ENCODE results near the gene LTF. TPM values are rescaled to one million over a fixed set of nuclear protein-coding genes. Genes with fewer than 3 reads are reported as not detected.

LTF gene
- total RNA-seq, 2 experiments from 2014 or later = not detected

DNA sequence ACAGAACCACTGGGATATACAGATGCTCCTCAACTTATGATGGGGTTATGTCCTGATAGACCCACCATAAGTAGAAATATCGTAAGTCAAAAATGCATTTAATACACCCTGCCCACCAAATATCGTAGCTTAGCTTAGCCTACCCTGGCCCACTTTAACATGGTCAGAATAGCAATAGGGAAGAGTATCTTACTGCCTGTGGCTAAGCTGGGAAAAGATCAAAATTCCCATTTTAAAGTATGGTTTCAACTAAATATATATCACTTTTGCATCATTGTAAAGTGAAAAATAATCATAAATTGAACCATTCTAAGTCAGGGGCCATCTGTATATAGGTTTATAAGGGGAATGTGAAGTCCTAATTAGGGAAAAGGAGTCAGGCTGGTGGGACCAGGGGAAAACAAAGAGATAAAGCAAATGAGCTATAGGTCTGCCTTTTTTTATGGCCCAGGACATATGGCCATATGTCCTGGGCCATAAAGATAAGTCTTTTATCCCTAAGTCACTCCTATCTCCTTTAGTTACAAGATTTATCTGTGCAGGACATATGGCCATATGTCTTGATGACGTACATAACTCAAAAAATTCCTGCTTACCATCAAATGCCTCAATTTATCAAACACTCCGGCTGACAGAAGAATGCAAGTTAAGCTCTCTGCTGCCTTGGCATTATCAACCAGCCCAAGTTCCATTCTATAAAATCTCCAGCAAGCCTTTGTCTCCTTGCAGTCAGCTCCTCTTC lies 44.3 kb upstream of the LTF start:
- peaks cover 6% of the 10 kb centered on the region for H3K4me1 ChIP-seq (ENCODE audit: insufficient read depth, low read length, poor library complexity, severe bottlenecking)
- H3K9me2 ChIP-seq (ENCODE audit: insufficient read depth, low read length) = no peaks in the 10 kb centered on the region
- H3K9me3 ChIP-seq (ENCODE audit: low read length) = peaks cover 2% of the 10 kb centered on the region; the same call in 1 of the 2 replicates
- DNase-seq (ENCODE audit: low spot score) = no peak
- peak overlapping the region; percentile 40; the same call in 1 of the 2 replicates for H2AFZ ChIP-seq (ENCODE audit: low read length)
- POLR2A ChIA-PET = interaction anchor here (0.7 to 1.2 kb wide), 3 partner anchors 24 to 41 kb away, joined by 3 read pairs; no protein-coding TSS in a partner anchor
- no peak for TF ChIP-seq EZH2phosphoT487 (IDR thresholded peaks at IDR 0.05; ENCODE audit: borderline replicate concordance, low read depth, low read length)
- TF ChIP-seq, protein P1, sequence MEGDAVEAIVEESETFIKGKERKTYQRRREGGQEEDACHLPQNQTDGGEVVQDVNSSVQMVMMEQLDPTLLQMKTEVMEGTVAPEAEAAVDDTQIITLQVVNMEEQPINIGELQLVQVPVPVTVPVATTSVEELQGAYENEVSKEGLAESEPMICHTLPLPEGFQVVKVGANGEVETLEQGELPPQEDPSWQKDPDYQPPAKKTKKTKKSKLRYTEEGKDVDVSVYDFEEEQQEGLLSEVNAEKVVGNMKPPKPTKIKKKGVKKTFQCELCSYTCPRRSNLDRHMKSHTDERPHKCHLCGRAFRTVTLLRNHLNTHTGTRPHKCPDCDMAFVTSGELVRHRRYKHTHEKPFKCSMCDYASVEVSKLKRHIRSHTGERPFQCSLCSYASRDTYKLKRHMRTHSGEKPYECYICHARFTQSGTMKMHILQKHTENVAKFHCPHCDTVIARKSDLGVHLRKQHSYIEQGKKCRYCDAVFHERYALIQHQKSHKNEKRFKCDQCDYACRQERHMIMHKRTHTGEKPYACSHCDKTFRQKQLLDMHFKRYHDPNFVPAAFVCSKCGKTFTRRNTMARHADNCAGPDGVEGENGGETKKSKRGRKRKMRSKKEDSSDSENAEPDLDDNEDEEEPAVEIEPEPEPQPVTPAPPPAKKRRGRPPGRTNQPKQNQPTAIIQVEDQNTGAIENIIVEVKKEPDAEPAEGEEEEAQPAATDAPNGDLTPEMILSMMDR (conservative IDR thresholded peaks at IDR 0.05; ENCODE audit: low read length) = no peak
- H3K27ac ChIP-seq (ENCODE audit: low read depth, low read length, poor library complexity, severe bottlenecking) = no peak overlapping the region
- H3K4me2 ChIP-seq (ENCODE audit: low read length) = no peak overlapping the region
- BruUV-seq (replicated peaks) = no TSS peak
- H3K4me3 ChIP-seq (ENCODE audit: low read depth, low read length, poor library complexity, severe bottlenecking) = no peak overlapping the region
- CTCF ChIA-PET (ENCODE audit: unreplicated experiment) = no interaction called here
- no peaks in the 10 kb centered on the region for H4K20me1 ChIP-seq (ENCODE audit: insufficient read depth, low read length)
- intact Hi-C loops (cut with micrococcal nuclease; ENCODE audit: unreplicated experiment) = no loop called here
- H3K79me2 ChIP-seq (ENCODE audit: insufficient read depth, low read depth, low read length) = no peaks in the 10 kb centered on the region
- no peaks in the 10 kb centered on the region for H3K36me3 ChIP-seq (ENCODE audit: insufficient read depth, low read length)

DNA sequence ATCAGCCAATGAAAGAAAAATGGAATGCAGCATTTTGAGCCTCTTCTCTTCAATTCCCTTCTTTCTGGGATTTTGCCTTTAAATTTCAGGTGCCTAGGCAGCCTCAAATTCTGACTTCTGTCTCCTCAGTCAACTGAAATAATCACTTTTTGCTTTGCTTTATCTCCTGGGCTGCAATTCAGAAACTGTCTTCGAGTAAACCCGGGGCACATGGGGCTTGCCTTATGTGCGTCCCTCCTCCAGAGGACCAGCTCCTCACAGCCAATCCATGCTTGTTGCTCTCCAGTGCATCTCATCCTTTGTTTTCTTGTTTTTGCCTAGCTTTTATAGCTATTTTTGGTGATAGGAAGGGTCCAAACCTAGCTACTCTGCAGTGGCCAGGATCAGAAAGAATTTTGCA lies 41.8 kb upstream of the LTF start:
- no peaks in the 10 kb centered on the region for H3K36me3 ChIP-seq (ENCODE audit: insufficient read depth, low read length)
- no peak for DNase-seq (ENCODE audit: low spot score)
- no peak overlapping the region for H3K27ac ChIP-seq (ENCODE audit: low read depth, low read length, poor library complexity, severe bottlenecking)
- H3K9me3 ChIP-seq (ENCODE audit: low read length) = peaks cover 7% of the 10 kb centered on the region
- no peaks in the 10 kb centered on the region for H4K20me1 ChIP-seq (ENCODE audit: insufficient read depth, low read length)
- ChIA-PET CTCF (ENCODE audit: unreplicated experiment) (interaction anchor here (0.5 kb wide), 1 partner anchor 1795 kb away, joined by 3 read pairs; no protein-coding TSS in a partner anchor), POLR2A (no interaction called here)
- no peak overlapping the region for H2AFZ ChIP-seq (ENCODE audit: low read length)
- intact Hi-C loops (cut with micrococcal nuclease; ENCODE audit: unreplicated experiment) = no loop called here
- no peak overlapping the region for H3K4me3 ChIP-seq (ENCODE audit: low read depth, low read length, poor library complexity, severe bottlenecking)
- TF ChIP-seq, protein P1 (conservative IDR thresholded peaks at IDR 0.05; ENCODE audit: low read length) = no peak
- no peak for TF ChIP-seq EZH2phosphoT487 (IDR thresholded peaks at IDR 0.05; ENCODE audit: borderline replicate concordance, low read depth, low read length)
- no peaks in the 10 kb centered on the region for H3K79me2 ChIP-seq (ENCODE audit: insufficient read depth, low read depth, low read length)
- no TSS peak for BruUV-seq (replicated peaks)
- H3K4me2 ChIP-seq (ENCODE audit: low read length) = no peak overlapping the region
- H3K9me2 ChIP-seq (ENCODE audit: insufficient read depth, low read length) = no peaks in the 10 kb centered on the region
- peaks cover 24% of the 10 kb centered on the region for H3K4me1 ChIP-seq (ENCODE audit: insufficient read depth, low read length, poor library complexity, severe bottlenecking)

DNA sequence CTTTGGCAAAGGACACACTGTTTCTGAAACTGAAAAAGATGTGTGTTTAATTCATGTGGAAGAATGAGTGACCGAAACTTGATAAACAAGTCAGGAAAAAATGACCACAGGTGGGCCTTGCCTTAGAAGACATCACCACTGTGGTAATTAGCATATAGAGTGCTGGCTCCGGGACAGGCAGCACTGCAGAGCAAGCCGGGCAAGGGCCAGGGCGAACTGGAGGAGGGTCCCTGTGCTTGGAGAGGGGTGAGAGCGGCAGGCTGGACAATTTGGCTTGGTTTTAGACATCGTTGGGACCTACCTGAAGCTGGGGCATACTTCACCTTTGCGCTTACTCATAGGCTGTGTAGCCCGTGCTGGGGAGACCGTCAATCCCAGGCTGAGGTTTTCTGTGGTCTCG lies 41.2 kb upstream of the LTF start:
- no peak for DNase-seq (ENCODE audit: low spot score)
- Histone ChIP-seq H3K9me3 (ENCODE audit: low read length) (peaks cover 7% of the 10 kb centered on the region), H3K4me3 (ENCODE audit: low read depth, low read length, poor library complexity, severe bottlenecking) (no peak overlapping the region), H3K9me2 (ENCODE audit: insufficient read depth, low read length) (no peaks in the 10 kb centered on the region), H2AFZ (ENCODE audit: low read length) (no peak overlapping the region), H3K79me2 (ENCODE audit: insufficient read depth, low read depth, low read length) (no peaks in the 10 kb centered on the region), H3K36me3 (ENCODE audit: insufficient read depth, low read length) (no peaks in the 10 kb centered on the region), H3K27ac (ENCODE audit: low read depth, low read length, poor library complexity, severe bottlenecking) (no peak overlapping the region), H3K4me2 (ENCODE audit: low read length) (no peak overlapping the region), H4K20me1 (ENCODE audit: insufficient read depth, low read length) (no peaks in the 10 kb centered on the region), H3K4me1 (ENCODE audit: insufficient read depth, low read length, poor library complexity, severe bottlenecking) (peaks cover 29% of the 10 kb centered on the region)
- no peak for TF ChIP-seq EZH2phosphoT487 (IDR thresholded peaks at IDR 0.05; ENCODE audit: borderline replicate concordance, low read depth, low read length)
- TF ChIP-seq, protein P1 (conservative IDR thresholded peaks at IDR 0.05; ENCODE audit: low read length) = no peak
- no TSS peak for BruUV-seq (replicated peaks)
- CTCF ChIA-PET (ENCODE audit: unreplicated experiment) = interaction anchor here (0.5 kb wide), 1 partner anchor 1795 kb away, joined by 3 read pairs; no protein-coding TSS in a partner anchor
- POLR2A ChIA-PET = no interaction called here
- intact Hi-C loops (cut with micrococcal nuclease; ENCODE audit: unreplicated experiment) = no loop called here
